ENCODE measurements around the gene C1R. TPM values are rescaled to one million over a fixed set of nuclear protein-coding genes. Genes with fewer than 3 reads are reported as not detected.

C1R gene
- total RNA-seq, 2 experiments from 2014 or later, result 0.30 TPM; not detected in 1

- peaks cover 3% of the 10 kb centered on the region for H3K4me1 ChIP-seq (ENCODE audit: insufficient read depth, low read length, poor library complexity, severe bottlenecking)
- CTCF ChIA-PET (ENCODE audit: unreplicated experiment), result interaction anchor here (0.8 kb wide), 1 partner anchor 19 kb away, joined by 4 read pairs; no protein-coding TSS in a partner anchor
- H3K9me3 ChIP-seq (ENCODE audit: low read length), result no peaks in the 10 kb centered on the region
- H3K36me3 ChIP-seq (ENCODE audit: insufficient read depth, low read length), result no peaks in the 10 kb centered on the region
- H2AFZ ChIP-seq (ENCODE audit: low read length), result no peak overlapping the region
- no peaks in the 10 kb centered on the region for H3K79me2 ChIP-seq (ENCODE audit: insufficient read depth, low read depth, low read length)
- no peak overlapping the region for H3K27ac ChIP-seq (ENCODE audit: low read depth, low read length, poor library complexity, severe bottlenecking)
- no peak for TF ChIP-seq EZH2phosphoT487 (IDR thresholded peaks at IDR 0.05; ENCODE audit: borderline replicate concordance, low read depth, low read length)
- no peak for TF ChIP-seq CTCF (conservative IDR thresholded peaks at IDR 0.05; ENCODE audit: low read length)
- H3K9me2 ChIP-seq (ENCODE audit: insufficient read depth, low read length), result no peaks in the 10 kb centered on the region
- intact Hi-C loops (cut with micrococcal nuclease; ENCODE audit: unreplicated experiment), result loop anchor here (2.0 to 5.0 kb wide), 2 partner anchors 19 to 226 kb away; partner anchors contain the start of gene TPI1
- H3K4me2 ChIP-seq (ENCODE audit: low read length), result no peak overlapping the region
- H4K20me1 ChIP-seq (ENCODE audit: insufficient read depth, low read length), result no peaks in the 10 kb centered on the region
- H3K4me3 ChIP-seq (ENCODE audit: low read depth, low read length, poor library complexity, severe bottlenecking), result no peak overlapping the region
- BruUV-seq (replicated peaks), result no TSS peak
- DNase-seq (ENCODE audit: low spot score), result no peak
- POLR2A ChIA-PET, result interaction anchor here (0.7 kb wide), 1 partner anchor 16 kb away, joined by 4 read pairs; the partner anchor contains the start of gene C1RL
Measured at GRCh38 chr12:7093486-7093885, 1.2 kb upstream of the C1R start.

GRCh38 chr12:7092986-7093460, 778 bp upstream of the C1R start:
- H3K36me3 ChIP-seq (ENCODE audit: insufficient read depth, low read length), result no peaks in the 10 kb centered on the region
- no peaks in the 10 kb centered on the region for H4K20me1 ChIP-seq (ENCODE audit: insufficient read depth, low read length)
- H3K4me2 ChIP-seq (ENCODE audit: low read length), result no peak overlapping the region
- H3K9me2 ChIP-seq (ENCODE audit: insufficient read depth, low read length), result no peaks in the 10 kb centered on the region
- H3K79me2 ChIP-seq (ENCODE audit: insufficient read depth, low read depth, low read length), result no peaks in the 10 kb centered on the region
- POLR2A ChIA-PET, result interaction anchor here (1.3 kb wide), 1 partner anchor 149 kb away, joined by 5 read pairs; the partner anchor contains the start of genes C12orf57 and RNU7-1
- TF ChIP-seq CTCF (conservative IDR thresholded peaks at IDR 0.05; ENCODE audit: low read length) (no peak), EZH2phosphoT487 (IDR thresholded peaks at IDR 0.05; ENCODE audit: borderline replicate concordance, low read depth, low read length) (no peak)
- no peak overlapping the region for H3K27ac ChIP-seq (ENCODE audit: low read depth, low read length, poor library complexity, severe bottlenecking)
- DNase-seq (ENCODE audit: low spot score), result no peak
- 0 out of 2 replicates have a peak overlapping the region, but pooled peaks have one; percentile 21 for H2AFZ ChIP-seq (ENCODE audit: low read length)
- H3K4me3 ChIP-seq (ENCODE audit: low read depth, low read length, poor library complexity, severe bottlenecking), result no peak overlapping the region
- H3K4me1 ChIP-seq (ENCODE audit: insufficient read depth, low read length, poor library complexity, severe bottlenecking), result peaks cover 3% of the 10 kb centered on the region
- no peaks in the 10 kb centered on the region for H3K9me3 ChIP-seq (ENCODE audit: low read length)
- no TSS peak for BruUV-seq (replicated peaks)
- intact Hi-C loops (cut with micrococcal nuclease; ENCODE audit: unreplicated experiment), result loop anchor here (1.0 to 5.0 kb wide), 4 partner anchors 20 to 226 kb away; partner anchors contain the start of genes C12orf57 and TPI1
- CTCF ChIA-PET (ENCODE audit: unreplicated experiment), result interaction anchor here (0.8 kb wide), 1 partner anchor 20 kb away, joined by 4 read pairs; no protein-coding TSS in a partner anchor

GRCh38 chr12:7091660-7092228, 501 bp downstream of the C1R start:
- Histone ChIP-seq H2AFZ (ENCODE audit: low read length) (no peak overlapping the region), H4K20me1 (ENCODE audit: insufficient read depth, low read length) (no peaks in the 10 kb centered on the region), H3K9me2 (ENCODE audit: insufficient read depth, low read length) (no peaks in the 10 kb centered on the region), H3K4me2 (ENCODE audit: low read length) (no peak overlapping the region; the same call in 1 of the 2 replicates), H3K4me1 (ENCODE audit: insufficient read depth, low read length, poor library complexity, severe bottlenecking) (peaks cover 3% of the 10 kb centered on the region), H3K79me2 (ENCODE audit: insufficient read depth, low read depth, low read length) (no peaks in the 10 kb centered on the region), H3K36me3 (ENCODE audit: insufficient read depth, low read length) (no peaks in the 10 kb centered on the region), H3K4me3 (ENCODE audit: low read depth, low read length, poor library complexity, severe bottlenecking) (no peak overlapping the region), H3K9me3 (ENCODE audit: low read length) (no peaks in the 10 kb centered on the region), H3K27ac (ENCODE audit: low read depth, low read length, poor library complexity, severe bottlenecking) (no peak overlapping the region)
- ChIA-PET POLR2A (interaction anchor here (0.5 to 1.3 kb wide), 2 partner anchors 148 to 193 kb away, joined by 3 to 5 read pairs; partner anchors contain the start of genes C12orf57 and RNU7-1), CTCF (ENCODE audit: unreplicated experiment) (no interaction called here)
- no TSS peak for BruUV-seq (replicated peaks)
- TF ChIP-seq CTCF (conservative IDR thresholded peaks at IDR 0.05; ENCODE audit: low read length) (no peak), EZH2phosphoT487 (IDR thresholded peaks at IDR 0.05; ENCODE audit: borderline replicate concordance, low read depth, low read length) (no peak)
- DNase-seq (ENCODE audit: low spot score), result no peak
- intact Hi-C loops (cut with micrococcal nuclease; ENCODE audit: unreplicated experiment), result loop anchor here (1.0 to 5.0 kb wide), 4 partner anchors 21 to 224 kb away; partner anchors contain the start of genes C12orf57 and TPI1
